ENCODE data around the gene NKX1-1.

Gene NKX1-1

DNA sequence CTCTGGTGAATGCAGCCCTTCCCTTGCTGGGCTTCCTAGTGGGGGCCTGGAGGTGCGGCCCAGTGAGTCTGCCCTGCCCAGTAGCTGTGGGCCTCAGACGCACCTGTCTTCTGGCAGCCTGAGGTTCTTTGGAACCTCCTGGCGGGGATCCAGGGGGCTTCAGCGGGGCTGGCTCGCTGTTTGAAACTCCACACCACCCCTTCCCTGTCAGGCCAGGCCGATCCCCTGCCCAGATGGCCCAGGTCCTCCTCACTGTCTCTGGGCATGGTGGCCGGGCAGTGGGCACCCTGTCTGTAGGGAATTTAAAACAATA is 10.7 kb upstream of the NKX1-1 start:
- DNase-seq (ENCODE audit: low read depth in 2 of 2) = no peak

DNA sequence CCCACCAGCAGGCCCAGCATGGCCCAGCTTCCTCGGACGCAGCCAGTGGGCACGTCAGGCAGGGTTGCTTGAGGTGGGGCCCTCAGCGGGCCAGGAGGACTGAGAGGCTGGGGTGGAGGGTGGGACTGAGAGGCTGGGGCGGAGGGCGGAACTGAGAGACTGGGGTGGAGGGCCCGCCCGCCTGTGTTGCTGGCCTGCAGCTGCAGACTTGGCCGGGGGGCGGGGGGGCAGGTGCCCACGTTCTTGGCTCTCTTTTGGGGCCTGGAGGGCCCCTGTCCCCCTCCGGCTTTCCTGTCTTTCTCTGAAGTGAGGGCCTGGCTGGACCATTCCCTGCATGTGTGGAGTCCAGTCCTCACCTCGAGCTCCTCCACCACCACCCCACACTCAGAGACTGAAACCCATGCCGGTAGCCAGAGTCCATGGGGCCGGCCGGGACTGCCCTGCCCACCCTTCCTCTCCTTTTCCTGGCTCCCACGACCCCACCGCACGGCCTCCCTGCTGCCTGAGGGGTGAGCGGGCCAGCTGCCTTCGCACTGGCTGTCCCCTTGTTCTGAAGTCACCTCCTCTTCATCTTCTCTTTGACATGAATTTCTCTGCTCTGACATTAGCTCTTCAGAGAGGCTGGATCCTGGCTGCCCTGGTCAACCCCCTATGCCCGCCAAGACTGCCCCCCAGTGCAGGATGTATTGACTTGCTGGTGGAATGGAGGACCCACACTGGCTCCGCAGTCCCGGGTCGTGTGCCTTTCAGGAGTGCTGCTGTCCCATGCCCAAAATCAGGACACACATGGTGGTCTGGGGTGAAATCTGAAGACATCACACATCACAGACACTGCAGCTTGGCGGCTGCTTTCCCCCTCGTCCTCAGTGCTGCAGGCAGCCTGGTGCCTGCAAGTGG is 10.1 kb upstream of the NKX1-1 start:
- DNase-seq (ENCODE audit: low read depth in 2 of 2) = no peak

DNA sequence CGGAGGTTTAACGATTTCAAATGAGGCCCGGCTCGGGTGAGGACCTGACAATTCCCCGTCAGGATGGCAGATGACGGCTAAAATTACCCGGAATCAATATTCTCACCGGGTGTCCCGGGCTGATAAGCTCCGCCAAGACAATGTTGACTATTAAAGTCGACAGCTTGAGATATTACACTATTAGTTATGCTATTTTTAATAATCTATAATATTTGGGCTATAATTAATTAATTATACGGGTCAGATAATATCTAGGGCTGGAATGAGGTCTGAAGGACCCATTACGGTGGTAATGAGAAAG is 9.4 kb upstream of the NKX1-1 start:
- no peak for DNase-seq (ENCODE audit: low read depth in 2 of 2)

DNA sequence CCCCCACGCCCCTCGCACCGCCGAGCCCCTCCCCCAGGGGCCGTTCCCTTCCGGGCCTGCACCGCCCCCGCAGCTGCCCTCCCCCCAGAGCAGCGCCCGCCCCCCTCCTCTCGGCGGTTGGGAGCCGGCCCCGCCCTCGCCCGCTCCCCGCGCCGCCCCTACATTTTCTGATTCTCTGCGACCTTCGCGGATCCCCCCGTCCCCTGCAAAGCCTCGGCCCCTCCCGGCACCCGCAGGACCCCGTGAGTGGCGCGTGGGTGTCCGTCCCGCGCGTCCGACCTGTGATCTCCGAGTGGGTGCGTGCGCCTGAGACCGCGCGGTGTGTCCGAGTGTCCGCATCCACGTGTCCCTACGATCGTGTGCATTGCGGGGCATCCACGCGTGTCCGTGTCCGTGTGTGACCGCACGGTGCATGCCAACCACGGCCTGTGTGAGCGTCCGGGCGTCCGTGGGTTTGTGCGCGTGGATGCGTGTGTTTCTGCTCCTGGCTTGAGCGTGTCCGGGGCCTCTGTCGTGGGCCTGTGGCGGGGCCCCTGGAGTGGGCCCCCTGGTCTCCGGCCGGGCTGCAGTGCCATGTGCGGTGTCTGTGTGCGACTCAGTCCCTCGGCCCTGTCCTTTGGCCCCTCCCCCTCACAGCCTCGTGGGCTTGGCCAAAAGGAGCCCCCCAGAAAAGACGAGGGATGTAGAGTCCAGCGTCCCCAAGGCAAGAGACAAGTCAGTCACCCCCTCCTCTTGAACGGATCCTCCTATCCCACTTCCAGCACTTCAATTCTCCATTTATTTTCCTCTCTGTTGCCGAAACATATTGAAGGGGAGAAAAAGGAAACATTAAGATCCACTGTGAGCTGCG is 8.8 kb upstream of the NKX1-1 start:
- no peak for DNase-seq (ENCODE audit: low read depth in 2 of 2)

DNA sequence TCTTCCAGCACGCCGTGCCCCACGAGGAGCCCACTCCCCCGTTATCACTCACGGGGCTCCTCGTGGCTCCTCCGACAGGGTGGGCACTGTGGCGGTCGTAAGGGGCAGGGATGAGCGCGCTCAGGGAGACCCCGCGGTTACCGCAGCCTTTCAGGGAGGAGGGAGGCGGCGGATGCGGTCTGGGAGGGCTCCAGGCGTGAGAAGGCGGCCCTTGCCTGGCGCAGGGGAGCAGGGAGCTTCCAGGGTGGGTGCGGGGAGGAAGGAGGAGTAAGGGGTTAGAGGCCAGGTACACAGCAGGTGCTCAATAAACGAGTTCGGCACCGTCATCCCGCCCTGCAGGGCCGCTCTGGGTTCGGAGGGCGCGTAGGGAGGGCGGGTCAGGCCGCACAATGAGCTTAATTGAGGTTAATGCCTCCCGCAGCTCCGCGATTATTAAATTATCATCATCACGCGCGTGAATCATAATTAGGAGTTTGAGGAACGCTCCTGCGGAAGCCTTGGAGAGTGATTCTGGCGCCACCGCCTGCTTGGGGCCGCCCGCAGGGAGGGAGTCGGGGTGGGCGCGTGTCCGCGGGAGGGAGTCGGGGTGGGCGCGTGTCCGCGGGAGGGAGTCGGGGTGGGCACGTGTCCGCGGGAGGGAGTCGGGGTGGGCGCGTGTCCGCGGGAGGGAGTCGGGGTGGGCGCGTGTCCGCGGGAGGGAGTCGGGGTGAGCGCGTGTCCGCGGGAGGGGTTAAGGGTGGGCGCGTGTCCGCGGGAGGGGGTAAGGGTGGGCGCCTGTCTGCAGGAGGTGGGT is 7.6 kb upstream of the NKX1-1 start:
- no peak for DNase-seq (ENCODE audit: low read depth in 2 of 2)

DNA sequence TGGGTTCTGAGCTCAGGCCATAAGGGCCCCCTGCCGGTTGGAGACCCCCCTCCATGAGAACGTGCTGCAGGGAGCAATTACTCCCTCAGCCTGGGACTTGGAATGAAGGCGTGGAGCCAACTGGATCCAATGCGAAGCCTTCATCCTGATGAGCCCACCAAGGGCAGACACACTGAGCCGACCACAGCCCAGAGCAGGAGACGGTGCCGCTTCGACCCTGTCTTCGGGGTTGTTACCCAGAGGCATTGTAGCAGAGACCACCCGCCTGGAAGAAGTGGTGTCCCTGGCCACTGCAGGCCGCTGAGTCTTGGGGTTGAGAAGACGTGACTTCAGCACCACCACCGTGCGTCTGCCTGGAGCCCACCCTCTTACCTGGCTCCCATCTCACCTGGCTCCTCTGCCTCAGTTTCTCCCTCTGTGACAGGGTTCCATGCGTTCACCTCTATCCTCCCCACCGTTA is 7.0 kb upstream of the NKX1-1 start:
- no peak for DNase-seq (ENCODE audit: low read depth in 2 of 2)

DNA sequence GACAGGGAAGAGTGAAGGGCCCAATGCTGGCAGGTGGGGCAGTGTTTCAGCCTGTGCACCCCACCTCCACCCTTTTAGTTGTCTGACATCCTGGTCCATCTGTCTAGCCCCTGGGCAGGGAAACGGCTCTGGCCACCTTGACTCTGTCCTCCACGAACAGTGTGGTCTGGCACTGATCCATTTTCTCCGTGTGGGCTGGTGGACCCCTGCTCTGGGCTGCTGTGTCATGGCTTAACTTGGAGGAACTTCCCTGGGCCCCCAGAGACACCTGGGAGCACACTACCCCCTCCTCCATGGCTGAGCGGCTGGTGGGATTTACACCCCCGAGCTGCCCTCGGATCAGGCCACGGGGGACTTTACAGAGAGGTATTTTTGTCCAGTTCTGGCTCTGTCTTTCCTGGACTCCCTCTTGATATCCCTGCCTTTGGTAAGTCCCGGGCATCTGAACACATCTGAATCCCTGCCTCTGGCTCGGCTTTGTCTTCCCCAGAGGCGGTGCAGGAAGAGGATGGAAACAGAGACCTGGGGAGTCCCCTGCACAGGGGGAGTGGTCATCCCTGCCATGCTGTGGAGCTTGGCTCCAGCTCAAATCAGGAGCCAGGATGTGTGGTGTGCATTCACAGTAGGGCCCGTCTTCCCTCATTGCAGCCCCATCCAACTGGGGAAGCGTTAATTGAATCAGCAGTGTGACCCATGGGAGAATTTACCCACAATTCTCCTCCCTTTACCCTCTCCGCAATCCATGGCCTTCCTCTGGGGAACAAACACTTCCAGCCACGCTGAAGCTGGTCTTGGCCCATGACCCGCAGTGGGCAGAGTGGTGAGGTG is 6.3 kb upstream of the NKX1-1 start:
- no peak for DNase-seq (ENCODE audit: low read depth in 2 of 2)

DNA sequence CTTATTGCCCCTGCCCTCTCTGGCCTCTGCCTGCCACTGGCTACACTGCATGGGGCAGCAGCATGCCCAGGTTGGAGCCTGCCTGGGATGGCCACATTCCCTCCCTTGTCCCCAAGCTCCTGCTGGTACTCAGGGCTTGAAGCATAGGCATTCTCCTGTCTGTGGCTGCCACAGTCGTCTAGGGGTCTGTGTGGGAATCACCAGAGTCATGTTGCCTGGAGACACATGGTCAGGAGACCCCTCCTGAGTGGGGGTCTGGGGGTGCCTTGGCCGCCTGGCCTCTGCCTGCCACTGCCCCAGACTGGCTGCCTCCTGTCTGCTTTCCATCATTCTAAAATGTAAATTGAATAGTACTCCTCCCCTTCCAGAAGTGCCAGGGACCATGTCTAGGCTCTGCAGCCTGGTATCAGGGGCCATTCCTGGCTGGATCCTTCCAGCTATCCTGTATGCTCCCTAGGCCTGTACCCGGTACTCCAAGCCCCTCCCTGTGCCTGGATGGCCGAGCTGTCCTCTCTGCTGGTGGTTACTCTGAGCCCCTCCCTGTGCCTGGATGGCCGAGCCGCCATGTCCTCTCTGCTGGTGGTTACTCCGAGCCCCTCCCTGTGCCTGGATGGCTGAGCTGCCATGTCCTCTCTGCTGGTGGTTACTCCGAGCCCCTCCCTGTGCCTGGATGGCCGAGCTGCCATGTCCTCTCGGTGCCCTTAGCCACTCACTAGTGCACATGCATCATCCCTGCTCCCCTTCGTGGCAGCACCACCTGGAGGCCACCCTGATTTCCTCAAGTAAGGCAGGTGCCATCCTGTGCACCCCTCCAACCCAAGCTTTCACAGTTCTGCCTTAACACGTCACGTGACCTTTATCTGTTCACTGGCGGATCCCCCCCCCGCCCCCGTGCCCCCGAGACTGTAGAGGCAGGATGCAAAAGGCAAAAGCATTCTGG is 5.5 kb upstream of the NKX1-1 start:
- no peak for DNase-seq (ENCODE audit: low read depth in 2 of 2)

DNA sequence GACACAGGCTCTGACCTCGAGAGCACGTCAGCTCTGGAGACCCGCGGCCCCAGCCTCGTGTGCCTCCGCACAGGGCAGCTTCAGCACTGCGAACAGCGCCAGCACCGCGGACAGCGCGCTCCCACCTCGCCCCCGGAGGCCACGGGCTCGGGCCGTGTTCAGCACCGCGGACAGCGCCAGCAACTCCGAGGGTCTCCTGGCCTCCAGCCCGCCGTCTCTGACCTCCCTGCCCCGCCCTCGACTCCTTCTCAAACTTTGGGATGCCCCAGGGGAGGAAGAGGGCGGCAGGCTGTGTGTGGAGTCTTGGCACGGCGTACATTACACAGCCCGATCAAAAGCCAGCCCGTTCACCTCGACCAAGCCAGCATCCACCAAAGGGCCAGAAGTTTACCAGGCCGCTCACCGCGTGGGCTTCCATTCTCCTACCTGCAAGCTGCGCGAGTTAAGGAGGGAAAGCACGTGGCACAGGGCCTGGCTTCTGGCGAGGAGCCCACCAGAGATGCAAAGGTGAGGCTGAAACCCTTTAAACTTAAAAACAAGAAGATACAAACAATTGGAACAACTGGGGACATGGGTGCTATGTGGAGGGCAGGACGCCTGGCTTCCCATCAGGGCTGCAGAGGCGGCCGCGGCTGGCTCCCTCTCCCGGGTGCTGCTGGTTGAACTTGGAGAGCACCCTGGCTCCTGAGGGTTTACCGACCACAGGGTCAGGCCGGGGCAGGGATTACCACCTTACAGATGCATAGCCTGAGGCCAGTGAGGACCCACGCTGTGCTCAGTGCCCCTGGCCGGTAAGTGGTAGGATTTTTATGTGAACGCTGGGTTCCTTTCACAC is 4.5 kb upstream of the NKX1-1 start:
- DNase-seq (ENCODE audit: low read depth in 2 of 2) = peak; percentile 27 to 28

DNA sequence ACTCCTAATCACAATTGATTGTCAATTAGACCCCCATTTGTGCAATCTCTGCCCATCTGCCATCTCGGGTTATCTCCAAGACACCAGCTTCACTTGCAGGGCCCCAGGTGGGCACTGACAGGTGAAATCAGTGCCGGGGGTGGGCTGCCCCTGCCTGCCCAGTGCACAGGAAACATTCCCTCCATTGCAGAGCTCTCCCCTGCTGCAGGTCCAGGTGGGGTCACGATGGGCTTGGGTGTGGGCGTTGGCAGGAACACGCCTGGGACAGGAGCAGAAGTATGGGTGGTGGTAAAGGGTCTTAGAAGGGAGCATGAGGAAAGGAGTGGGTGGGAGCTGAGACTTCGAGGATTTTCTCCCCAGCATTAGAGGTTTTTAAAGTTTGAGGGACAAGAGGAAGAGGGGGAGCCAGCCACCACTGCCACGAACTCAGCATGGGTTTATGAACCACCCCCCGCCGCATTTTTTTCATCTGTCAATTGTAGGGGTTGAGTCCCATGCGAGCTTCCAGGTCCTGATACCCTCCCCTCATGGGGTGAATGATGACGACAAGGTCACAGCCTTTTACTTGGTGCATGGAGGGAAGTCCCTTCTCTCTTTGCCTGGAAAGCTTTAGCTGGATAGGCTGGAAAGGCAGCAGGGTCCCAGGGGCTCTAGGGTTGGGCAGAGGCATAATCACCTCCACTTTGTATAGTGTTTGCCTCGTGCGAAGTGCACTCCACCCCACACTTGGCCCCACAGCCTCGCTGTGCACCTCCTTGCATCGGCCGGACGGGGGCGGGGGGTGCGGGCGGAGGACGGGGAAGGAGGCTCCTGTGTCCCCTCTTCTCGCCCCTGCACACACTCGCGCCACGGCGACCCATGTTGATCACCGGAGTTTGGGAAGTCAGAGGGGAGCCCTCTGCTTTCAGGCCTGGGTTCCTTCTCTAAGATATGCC is 3.5 kb upstream of the NKX1-1 start:
- DNase-seq (ENCODE audit: low read depth in 2 of 2) = no peak

DNA sequence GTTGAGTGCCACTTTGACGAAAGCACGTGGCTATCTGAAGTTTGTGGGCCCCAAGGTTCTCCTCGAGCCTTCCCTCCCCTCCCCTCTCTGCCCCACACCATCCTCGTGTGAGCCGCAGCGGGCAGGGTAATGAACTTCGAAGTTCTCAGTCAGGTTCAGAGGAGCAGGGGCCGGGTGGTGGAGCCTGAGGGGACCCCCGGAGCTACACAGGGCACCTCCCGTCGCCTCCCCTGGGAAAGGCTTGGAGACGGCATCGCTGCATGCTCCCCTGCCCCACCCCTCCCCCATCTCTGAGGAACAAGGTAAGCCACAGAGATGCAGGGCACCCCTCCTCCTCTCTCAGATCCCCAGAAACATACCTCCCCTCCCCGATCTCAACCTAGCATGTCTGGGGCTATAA is 2.8 kb upstream of the NKX1-1 start:
- no peak for DNase-seq (ENCODE audit: low read depth in 2 of 2)

DNA sequence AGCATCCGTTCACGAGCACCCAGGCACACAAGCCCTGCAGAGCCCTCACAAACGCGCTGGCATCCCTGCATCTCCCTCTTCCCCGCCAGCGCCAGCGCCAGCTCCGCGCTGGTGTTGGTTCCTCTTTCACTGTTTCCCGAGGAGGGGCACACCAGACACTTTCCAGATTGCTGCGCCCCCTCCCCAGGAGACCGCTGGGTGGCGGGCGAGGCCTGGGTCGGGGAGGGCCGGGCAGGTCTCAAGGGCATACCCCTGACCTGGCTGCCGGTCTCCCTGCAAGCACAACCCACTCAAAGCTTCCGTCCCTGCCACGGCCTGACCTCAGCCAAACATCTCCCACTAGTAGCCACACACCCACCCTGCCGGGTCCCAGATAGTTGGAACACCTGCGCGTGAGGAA is 2.2 kb upstream of the NKX1-1 start:
- no peak for DNase-seq (ENCODE audit: low read depth in 2 of 2)

DNA sequence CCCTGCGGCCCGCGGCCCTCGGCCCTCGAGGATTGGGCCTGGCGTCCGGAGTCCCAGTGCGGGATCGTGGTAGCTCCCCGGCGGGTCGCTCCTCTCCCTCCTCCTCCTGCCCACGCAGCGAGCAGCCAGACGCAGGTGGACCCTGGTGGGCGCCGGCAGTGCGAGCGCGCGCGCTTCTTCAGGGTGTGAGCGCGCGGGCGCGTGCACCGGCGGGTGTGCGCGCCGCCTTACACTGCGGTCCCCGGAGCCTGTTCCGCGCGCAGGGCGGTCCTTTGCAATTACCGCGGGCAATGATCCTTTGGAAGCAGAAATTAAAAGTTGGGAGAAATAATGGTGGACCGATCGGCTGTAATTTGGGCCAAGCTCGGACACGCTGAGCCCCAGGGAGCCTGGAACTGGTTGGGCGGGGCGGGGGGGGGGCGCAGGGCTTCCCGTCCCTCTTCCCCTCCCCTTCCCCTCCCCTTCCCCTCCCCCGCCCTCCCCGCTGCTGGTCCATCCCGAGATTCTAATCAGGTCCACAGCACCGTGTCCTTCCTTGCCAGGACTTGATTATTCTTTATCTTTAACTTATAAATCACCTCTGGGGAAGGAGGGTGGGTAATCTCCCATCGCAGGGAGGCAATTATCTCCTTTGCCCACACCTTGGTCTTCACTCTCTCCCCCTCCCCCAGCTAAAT is 1.6 kb upstream of the NKX1-1 start:
- DNase-seq (ENCODE audit: low read depth in 2 of 2) = no peak

DNA sequence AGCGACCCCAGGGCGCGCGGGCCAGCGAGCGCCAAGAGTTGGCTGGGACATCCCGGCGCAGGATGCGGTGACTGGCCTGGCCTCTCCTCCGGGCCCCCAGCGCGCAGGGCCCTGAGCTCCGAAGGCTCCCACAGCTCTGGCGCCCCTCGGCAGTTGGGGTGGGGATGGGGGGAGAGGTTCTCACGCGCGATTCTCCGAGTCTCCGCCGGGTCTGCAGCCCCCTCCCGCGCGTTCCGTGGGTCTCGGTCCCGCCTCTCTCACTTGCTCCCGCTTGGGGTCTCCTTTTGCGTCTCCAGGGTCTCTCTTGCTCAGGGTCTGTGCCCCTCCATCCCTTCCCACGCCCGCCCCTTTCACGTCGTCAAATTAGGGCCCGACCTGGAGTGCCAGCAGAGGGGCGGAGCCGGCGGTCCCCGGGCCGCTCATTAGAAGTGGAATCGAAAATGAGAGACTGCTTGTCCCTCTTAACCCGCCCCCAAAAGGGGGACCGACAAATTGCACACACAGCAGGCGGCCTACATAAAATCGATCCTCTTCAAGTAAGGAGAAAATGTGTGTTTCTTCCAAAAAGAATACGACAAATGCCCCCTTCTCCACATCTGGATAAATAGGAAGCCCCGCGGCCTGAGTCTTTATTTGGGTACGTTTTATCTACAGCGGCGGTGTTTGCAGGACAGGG is 877 bp upstream of the NKX1-1 start:
- no peak for DNase-seq (ENCODE audit: low read depth in 2 of 2)

DNA sequence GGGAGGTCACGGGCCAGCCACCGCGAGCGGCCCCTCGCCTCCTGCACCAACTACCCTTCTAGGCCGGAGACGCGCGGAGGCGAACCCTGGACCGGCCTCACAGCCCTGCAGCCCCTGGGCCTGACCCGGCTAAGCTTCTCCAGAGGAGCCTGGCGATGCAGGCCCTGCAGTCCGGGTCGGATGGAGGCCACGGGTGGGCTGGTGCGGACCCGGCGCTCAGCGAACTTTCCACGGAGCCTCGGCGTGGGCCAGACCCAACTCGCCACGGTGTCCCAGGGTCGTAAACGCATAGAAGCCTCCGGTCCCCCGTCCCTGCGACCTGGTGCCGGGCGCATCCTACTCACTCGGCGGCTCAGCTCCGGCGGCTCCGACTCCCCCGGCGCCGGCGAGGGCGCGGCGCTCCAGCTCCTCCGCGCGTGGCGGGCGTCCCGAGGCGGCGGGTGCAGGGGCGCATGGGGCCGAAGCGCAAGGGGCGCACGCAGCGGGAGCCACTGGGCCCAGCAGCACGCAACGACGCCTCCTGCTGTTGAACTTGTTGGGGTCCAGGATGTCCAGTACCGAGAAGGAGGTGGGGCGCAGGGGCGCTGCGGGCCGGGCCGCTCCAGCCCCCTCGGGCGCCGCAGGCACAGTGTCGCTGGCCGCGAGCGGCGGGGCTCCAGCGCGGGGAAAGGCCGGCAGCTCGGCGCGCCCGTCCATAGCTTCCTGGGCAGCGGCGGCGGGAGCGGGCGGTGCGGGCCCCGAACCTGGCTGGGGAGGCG is 427 bp downstream of the NKX1-1 start:
- no peak for DNase-seq (ENCODE audit: low read depth in 2 of 2)

DNA sequence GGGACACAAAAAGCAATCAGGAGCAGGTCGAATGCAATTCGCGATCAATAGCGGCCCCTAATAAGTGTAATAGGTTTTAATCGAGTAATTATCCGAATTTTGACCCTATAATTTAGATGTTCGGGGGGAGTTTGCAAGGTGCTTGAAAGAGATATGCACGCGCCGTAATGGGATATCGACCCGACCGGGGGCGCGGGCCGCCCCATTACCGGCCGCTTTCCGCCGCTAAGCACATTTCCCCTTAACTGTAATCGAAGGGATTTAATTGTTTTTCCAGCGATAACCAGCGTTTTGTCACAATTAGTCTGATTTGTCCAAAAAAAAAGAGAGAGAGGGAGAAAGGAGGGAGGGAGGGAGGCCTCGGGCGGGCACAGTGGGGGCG is 997 bp downstream of the NKX1-1 start:
- no peak for DNase-seq (ENCODE audit: low read depth in 2 of 2)
